GM18519 (cell line): ENCODE data around the gene KRT6C.

Experiments
- ATAC-seq: cut with Tn5 transposase; IDR thresholded peaks from one replicate; pipeline ENCODE4 v1.9.1; 2021; ENCODE audit warnings: mild to moderate bottlenecking, moderate library complexity; ENCODE audit not compliant: unreplicated experiment, low FRiP score

The KRT6C gene

DNA sequence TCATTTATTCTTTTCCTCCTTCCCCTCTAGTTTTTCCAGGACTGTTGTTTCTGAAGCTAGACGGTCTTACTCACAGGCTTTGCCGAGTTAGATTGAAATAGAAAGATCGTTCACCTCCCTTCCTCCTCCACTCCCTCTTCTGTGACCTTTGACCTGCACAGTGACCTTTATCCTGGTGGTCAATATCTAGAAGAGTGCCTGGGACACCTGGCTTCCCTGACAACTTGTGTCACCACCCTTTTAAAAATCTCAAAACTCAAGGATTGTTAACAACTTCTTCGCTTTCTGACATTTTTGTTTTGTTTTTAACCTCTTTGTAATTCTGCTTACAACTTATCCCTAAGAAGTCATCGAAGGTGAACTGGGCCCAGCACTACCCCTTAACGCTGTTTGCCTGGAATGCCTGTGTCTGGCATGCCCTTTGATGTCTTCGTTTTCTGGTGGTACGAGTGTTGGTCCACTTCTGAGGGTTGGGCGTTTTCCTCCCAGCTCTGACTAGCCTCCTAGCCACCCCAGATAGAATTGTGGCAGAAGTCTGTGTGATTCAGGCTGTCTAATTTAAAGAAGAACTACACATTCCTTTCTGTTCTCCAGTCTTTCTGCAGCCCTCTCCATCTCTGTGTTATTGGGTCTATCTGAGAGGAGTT is 36.7 kb downstream of the KRT6C start:
- ATAC-seq = no peak

DNA sequence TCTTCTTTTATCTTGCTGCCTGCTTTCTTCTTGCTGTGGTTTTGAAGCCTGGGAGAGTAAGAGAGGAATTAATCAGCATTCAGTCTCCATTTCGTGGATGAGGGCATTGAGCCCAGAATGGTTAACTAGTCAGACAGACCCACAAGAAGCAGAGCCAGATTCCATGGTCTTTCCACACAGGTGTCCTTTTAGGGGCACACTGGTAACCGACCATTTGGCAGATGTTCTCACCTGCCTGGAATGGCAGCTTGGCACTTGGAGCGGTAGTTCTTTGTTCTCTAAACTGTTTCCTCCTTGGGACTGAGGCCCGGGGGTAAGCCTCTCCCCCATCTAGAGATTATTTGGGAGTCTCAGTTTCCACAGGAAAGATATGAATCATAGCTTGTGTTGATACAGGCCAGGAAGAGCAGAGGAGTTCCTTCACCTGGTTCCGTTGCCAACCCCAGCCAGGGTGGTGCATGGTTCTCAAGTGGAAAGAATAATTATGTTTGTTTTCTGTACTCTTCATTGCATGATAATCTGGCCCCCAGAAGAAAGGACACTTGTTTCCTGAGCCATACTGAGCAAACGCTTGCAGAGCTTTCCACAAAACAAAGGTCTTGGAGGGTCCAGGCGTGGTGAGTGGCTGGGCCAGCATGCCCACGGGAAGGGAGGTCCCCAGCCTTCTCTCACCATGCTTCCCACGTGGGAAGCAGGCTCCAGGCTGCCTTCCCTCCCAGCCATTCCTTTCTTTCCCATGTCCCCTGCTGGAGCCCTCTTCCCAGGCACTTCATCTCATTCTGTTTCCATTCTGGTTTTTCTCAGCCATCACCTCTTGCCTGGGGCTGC is 37.4 kb downstream of the KRT6C start:
- no peak for ATAC-seq

GRCh38 chr12:52435659-52435999 is 38.0 kb downstream of the KRT6C start:
- no peak for ATAC-seq

GRCh38 chr12:52434760-52435530 is 38.7 kb downstream of the KRT6C start:
- no peak for ATAC-seq

- no peak for ATAC-seq
Observed at GRCh38 chr12:52434081-52434733, 39.4 kb downstream of the KRT6C start, which contains the start of gene KRT75. Gene KRT75 (minus strand): TSS chr12:52434371. CDS start chr12:52434304, 67 bp downstream.

- no peak for ATAC-seq
Observed at GRCh38 chr12:52433501-52434080, 40.0 kb downstream of the KRT6C start.

- no peak for ATAC-seq
Observed at GRCh38 chr12:52432559-52433207, 40.9 kb downstream of the KRT6C start.

GRCh38 chr12:52428121-52428520 is 45.5 kb downstream of the KRT6C start:
- no peak for ATAC-seq

DNA sequence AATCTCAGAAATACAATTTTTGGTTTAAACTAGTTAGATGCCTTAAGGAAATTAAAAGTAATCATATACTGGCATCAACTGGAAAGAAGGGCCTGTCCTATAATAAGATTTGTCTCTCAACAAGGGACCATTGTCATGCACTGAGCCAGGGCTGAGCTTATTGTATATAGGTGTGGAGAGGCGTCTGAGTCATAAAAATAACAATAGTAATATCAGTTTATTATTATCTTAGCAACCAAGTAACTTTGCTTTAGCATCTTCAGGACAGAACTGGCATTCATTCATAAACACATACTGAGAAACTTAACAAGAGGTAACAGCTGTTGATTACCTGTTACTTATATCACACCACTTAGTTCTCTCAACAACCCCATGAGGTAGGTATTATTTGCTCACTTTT is 46.5 kb downstream of the KRT6C start:
- ATAC-seq = no peak

DNA sequence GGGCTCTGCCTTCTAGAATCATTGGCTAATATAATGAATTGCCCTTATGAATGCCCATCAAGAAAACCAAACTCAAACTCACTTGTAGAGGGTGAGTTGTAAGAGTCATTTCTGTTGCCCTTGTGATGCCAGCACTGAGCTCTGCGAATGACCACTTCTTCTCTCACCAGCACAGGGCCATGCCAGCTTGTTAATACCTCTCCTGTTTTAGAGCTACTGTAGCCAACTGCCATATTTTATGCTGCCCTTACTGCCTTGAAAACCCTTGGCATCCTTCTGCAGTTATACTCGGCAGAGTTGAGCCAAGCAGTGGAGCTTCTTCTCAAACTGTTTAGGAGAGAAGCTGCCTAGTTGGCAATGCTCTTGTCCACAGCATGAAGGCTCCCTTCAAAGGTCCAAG is 47.6 kb downstream of the KRT6C start:
- no peak for ATAC-seq

DNA sequence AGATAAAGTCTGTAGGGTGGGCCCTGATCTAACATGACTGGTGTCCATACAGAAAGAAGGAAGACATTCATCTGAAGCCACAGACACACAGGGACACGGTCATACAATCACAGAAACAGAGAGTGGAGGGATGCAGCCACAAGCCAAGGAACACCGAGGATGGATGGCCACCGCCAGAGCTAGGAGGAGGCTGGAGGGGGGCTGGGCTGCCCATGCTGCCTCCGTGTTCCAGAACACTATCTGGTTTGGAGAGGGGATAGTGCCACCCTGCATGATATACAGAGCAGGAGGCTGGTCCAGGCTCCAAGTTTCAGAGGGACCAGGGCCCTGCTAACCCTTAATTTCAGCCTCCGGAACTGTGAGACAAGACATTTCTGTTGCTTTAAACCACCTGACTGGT is 48.1 kb downstream of the KRT6C start:
- no peak for ATAC-seq

GRCh38 chr12:52423661-52424500 is 49.7 kb downstream of the KRT6C start:
- no peak for ATAC-seq

GRCh38 chr12:52423035-52423434 is 50.6 kb downstream of the KRT6C start:
- no peak for ATAC-seq

GRCh38 chr12:52419656-52420055 is 53.9 kb downstream of the KRT6C start:
- no peak for ATAC-seq

GRCh38 chr12:52418576-52419110 is 55.0 kb downstream of the KRT6C start:
- ATAC-seq = no peak
